GM10266 (cell line): Measurements from ENCODE around the gene SERPING1.

Experiments
- DNase-seq: peaks from one replicate; pipeline ENCODE4 v3.0.0; 2012; ENCODE audit errors: extremely low spot score
- TF ChIP-seq, protein P1 (sequence below): IDR thresholded peaks from 2 replicates; pipeline ENCODE4 v1.5.1; 2012; ENCODE audit warnings: mild to moderate bottlenecking, low read depth; ENCODE audit not compliant: control insufficient read depth, insufficient read depth; ENCODE audit errors: missing control alignments

Gene SERPING1

DNA sequence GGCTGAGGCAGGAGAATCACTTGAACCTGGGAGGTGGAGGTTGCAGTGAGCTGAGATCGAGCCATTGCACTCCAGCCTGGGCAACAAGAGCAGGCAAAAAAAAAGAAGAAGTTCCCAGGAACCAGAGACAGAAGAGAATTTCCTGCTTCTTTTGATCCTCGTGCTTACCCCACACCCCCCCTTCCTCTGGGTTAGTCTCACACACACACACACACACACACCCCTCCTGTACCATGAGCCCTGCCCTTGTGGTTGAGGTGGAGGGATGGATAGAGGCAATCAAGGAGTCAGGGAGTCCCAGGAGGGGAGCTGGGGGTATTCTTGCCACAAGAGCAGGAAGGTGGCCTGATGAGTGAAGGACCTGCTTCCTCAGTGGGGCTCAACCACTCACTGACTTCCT lies 25.9 kb upstream of the SERPING1 start:
- DNase-seq = no peak
- TF ChIP-seq, protein P1, sequence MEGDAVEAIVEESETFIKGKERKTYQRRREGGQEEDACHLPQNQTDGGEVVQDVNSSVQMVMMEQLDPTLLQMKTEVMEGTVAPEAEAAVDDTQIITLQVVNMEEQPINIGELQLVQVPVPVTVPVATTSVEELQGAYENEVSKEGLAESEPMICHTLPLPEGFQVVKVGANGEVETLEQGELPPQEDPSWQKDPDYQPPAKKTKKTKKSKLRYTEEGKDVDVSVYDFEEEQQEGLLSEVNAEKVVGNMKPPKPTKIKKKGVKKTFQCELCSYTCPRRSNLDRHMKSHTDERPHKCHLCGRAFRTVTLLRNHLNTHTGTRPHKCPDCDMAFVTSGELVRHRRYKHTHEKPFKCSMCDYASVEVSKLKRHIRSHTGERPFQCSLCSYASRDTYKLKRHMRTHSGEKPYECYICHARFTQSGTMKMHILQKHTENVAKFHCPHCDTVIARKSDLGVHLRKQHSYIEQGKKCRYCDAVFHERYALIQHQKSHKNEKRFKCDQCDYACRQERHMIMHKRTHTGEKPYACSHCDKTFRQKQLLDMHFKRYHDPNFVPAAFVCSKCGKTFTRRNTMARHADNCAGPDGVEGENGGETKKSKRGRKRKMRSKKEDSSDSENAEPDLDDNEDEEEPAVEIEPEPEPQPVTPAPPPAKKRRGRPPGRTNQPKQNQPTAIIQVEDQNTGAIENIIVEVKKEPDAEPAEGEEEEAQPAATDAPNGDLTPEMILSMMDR = no peak

DNA sequence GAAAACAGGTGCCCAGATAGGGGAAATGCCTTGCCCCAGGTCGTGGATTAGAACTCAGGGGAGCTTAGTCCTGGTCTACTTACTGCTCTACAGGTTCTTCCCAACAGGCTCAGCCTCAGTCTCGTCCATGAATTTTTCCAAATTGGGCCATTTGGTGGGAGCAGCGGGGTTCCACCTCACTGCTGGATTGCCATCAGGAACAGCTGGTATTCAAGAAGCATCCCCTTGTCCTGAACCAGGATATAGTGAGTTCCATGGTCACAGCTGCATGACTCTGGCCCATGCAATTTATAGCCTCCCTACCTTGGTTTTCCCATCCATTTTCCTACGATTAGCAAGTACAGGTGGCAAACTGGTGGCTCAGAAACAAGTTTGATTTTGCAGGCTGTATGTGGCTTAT lies 23.4 kb upstream of the SERPING1 start:
- TF ChIP-seq, protein P1 = no peak
- DNase-seq = no peak

DNA sequence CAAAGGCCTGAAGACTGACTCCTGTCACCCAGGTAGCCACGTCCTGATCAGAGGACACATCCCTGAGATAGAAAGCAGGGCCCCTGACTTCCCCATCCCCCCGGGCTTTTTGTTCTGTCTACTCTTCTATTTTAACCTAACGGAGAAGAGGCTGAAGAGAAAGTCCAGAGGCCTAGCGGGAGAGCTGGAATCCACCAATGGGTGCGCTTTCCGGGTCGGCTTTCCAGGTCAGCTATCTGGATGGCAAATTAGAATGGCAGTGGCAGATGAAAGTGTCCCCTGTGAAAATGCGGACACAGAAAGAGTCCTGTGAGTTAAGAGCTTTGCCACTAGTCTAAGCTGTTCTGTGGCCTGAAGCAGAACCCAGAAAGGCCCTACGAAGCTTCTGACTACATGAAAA lies 13.1 kb upstream of the SERPING1 start:
- no peak for DNase-seq
- TF ChIP-seq, protein P1 = no peak

DNA sequence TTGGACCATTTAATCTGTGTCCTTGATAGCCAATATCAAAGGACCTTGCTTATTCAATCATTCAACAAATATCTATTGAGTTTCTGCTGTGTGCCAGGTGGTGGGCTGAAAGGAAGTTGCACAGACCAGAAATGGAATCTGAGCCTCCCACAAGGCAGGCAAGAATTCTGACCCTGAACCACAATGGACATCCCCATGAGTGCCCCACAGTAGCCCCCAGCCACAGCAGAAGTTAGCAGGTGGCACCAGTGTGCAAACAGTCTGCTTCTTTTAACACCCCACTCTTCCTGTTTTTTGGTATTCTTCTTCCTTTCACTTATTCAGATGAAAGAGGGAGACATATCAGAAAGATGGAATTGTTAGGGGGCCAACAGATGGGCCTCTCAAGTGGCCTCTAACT lies 12.2 kb upstream of the SERPING1 start:
- TF ChIP-seq, protein P1 = no peak
- DNase-seq = no peak

DNA sequence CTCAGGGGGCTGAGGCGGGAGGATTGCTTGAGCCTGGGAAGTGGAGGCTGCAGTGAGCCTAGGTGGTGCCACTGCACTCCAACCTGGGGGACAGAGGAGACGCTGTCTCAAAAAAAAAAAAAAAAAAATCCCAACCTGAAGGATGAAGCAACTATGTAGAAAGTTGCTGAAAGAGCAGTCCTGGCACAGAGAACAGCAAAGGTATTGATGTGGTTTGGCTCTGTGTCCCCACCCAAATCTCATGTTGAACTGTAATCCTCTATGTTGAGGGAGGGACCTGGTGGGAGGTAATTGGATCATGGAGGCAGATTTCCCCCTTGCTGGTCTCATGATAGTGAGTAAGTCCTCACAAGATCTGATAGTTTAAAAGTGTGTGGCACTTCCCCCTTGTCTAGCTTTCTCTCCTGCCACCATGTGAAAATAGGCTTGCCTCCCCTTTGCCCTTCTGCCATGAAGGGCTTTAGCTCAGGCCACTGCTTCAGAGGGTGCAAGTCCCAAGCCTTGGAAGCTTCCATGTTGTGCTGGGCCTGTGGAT lies 10.7 kb upstream of the SERPING1 start:
- DNase-seq = no peak

DNA sequence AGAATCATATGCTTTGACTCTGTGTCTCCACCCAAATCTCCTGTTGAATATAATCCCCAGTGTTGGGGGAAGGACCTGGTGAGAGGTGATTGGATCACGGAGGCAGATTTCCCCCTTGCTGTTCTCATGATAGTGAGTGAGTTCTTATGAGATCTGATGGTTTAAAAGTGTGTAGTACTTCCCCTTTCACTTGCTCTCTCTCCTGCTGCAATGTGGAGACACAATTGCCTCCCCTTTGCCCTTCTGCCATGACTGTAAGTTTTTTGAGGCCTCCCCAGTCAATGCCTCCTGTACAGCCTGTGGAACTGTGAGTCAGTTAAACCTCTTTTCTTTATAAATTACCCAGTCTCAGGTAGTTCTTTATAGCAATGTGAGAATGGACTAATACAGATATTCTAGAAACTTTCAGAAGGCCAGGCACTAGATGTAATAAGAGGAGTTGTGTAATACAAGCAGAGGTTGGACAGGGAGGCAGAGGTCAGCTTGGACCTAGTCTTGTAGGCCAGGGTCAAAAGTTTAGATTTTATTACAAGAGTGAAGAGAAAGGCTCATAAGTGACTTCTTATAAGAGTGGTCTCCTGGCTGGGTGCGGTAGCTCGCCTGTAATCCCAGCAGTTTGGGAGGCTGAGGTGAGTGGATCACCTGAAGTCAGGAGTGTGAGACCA lies 9.3 kb upstream of the SERPING1 start:
- TF ChIP-seq, protein P1 = no peak
- DNase-seq = no peak

More for the DNA sequence above, 10.7 kb upstream of the SERPING1 start:
- TF ChIP-seq, protein P1 = no peak

DNA sequence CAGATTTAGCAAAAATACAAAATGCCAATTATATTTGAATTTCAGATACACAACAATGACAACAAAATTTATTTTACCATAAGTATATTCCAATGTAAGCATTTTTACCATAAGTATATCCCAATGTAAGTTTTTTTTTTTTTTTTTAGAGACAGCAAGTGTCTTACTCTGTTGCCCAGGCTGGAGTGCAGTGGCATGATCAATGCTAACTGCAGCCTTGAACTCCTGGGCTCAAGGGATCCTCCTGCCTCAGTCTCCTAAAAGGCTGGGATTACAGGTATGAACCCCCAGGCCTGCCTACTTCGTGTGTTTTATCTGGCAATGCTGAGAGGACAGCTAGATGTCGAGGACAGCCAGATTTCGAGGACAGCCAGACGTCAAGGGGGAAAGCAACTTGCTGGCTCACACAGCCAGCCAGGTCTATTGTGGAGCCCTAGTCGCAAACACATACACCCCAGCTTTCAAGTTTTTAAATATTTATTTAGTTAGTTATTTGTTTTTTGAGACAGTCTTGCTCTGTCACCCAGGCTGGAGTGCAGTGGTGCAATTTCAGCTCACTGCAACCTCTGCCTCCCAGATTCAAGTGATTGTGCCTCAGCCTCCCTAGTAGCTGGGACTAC lies 1.1 kb upstream of the SERPING1 start:
- no peak for DNase-seq
- TF ChIP-seq, protein P1 = no peak
